HG03442 (cell line): ENCODE measurements around the gene OR6B1.

ENCODE experiments used
- ATAC-seq: cut with Tn5 transposase; IDR thresholded peaks from one replicate; pipeline ENCODE4 v1.9.1; 2021; ENCODE audit warnings: mild to moderate bottlenecking, moderate library complexity; ENCODE audit not compliant: unreplicated experiment

The OR6B1 gene

GRCh38 chr7:144000020-144000419 is at the start of gene OR6B1:
Gene OR6B1 (plus strand): TSS chr7:144000320. CDS start chr7:144003997, 3,677 bp downstream.
- no peak for ATAC-seq

DNA sequence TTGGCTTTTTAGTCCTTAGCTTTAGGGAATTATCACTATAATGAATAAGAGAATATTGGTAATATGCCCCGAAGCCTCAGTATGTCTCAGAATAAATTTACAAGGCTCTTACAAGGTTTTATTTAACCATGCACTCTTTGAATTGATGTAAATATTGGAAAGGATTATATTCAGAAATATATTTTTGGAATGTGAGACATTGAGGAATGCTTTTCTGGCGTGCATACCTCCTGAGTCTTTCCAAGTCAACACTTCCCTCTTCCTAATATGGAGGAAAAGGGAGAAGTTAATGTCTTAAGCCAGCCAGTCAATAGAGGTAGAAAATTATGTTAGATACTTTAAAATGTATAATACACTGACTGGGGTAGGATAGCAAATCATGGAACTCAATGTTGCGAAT is 46.7 kb upstream of the OR6B1 start:
- no peak for ATAC-seq

GRCh38 chr7:143954135-143954534 is 46.0 kb upstream of the OR6B1 start:
- ATAC-seq, result no peak

DNA sequence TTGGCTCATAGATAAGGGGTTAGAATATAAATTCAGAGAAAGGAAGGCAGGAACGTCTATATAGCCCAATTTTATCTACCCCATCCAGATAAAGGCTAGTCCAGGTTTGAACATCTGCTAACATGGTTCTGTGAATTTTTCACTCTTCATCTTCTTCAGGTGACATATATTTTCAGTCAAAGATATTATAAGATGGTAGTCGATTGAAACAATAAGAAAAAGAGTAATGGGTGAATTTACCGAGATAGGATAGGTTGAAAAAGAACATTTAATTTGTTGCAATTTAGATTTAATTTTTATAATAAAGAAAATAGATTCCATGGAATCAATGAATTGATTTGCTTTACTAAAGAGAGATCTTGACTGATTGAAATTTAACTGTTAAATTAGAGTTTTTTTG is 45.6 kb upstream of the OR6B1 start, which contains the start of gene OR2F1:
Gene OR2F1 (plus strand): TSS at position 301 of the 400 bp plus-strand sequence. CDS start 5,127 bp downstream, outside the sequence.
- ATAC-seq, result no peak

- ATAC-seq, result no peak
Measured at GRCh38 chr7:143958781-143959180, 41.3 kb upstream of the OR6B1 start.

DNA sequence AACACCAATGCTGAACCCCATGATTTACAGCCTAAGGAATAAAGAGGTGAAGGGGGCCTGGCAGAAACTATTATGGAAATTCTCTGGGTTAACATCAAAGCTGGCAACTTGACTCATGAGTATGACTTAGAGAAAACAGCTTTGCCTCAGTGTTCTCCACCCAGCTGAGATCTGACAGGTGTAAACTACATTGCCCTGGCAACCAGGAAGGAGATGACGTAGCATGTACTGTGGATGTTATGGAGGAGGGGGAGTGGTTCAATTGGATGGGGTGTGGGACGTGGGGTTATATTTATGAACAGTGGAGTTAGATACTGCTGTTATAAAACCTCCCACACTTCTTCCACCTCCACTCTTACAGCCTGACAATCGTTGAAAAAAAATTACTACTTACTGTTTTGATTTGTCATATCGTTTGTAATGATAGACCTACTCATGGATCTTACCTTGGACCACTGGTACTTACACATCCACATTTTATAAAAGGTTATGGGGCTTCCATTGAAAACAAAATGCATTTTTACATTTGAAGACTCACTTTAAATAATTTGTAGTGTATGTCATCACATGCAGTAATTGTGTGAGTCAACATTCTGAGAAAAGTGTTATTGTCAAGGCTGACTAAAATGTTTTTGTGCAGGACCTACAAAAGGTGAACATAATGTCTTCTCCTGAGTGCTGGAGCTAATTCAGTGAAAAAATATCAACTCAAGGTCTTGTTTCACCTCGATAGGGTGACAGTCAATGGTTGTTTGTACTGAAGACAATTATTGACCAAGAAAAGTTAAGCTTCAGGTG is 39.1 kb upstream of the OR6B1 start:
- no peak for ATAC-seq

DNA sequence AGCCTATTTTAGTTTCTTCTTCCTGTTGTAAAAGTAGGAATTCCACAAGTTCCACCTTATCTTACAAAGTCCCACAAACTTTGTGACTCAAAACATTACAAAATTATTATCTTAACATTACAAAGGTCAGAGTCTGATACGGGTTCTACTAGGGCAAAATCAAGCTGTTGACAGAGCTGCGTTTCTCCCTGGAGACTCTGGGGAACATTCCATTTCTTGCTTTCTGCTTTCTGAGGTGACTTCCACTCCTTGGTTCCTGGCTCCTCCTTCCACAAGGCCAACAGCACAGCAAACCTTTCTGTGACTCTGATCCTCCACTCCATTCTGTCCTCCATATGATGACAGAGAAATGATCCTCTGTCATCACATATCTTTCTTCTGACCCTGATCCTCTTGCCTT is 34.8 kb upstream of the OR6B1 start:
- ATAC-seq, result no peak

GRCh38 chr7:143967398-143967797 is 32.7 kb upstream of the OR6B1 start:
- no peak for ATAC-seq

DNA sequence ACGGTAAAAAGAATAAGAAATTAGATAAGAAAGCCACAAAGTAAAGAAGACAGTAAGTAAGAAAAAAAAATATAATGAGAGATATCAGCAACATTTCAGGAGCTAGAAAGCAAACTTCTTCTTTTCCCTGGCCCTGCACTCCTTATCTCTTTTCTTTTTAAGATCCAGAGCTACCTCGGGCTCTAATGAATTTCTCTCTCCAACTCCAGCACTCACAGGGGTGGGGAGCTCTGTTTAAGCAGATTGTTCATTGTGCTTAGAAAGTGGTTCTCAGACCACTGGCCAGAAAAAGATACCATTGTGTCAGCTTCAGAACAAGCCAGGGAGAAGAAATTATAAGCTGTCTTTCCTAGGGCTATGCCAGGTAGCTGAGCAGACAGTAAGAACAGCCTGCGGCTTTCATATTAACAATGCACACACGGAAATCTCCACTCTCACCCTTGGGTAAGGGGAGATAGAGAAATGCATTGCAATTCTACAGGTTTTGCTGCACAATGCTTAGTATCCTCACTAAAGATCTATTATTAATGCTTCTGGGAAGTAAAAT is 26.2 kb upstream of the OR6B1 start:
- ATAC-seq, result no peak

- ATAC-seq, result no peak
Measured at GRCh38 chr7:143974459-143974858, 25.7 kb upstream of the OR6B1 start.

DNA sequence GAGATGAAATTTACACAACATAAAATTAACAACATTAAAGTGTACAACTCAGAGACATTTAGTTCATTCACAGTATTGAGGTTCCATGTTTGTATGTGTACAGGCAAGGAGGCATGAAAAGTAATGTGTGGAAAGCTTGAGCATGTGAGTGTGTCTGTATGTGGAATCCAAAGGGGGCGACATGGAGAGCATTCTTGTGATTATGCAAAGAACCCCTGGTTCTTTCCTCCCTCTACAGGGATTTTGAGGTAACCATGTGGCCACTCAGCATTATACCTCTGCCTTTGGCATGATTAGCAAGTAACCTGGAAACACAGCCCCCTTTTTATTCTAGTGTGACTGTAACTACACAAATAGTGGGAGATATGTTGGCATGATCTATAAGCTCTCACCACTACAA is 24.5 kb upstream of the OR6B1 start:
- no peak for ATAC-seq

DNA sequence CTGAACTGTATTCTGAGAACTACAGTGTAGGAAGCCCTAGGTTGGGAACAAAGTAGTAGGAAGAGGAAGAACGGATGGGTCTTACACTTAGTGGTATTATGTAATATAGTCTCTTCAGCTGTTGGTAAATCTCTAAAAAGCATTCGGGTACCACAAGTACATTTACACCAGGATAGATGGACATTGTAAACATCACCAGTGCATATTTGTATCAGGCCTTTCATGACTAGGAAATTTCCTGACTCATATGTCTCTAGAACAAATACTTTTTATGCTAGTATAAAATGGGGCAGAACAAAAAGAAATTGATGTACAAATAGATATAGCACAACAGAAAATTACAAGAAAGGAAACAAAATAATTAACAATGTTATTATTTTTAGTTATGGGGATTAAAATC is 21.5 kb upstream of the OR6B1 start:
- ATAC-seq, result no peak

GRCh38 chr7:143979359-143979758 is 20.8 kb upstream of the OR6B1 start:
- ATAC-seq, result no peak

GRCh38 chr7:143979998-143980397 is 20.1 kb upstream of the OR6B1 start:
- ATAC-seq, result no peak

- no peak for ATAC-seq
Measured at GRCh38 chr7:143980746-143981510, 19.2 kb upstream of the OR6B1 start.

GRCh38 chr7:143983960-143984359 is 16.2 kb upstream of the OR6B1 start:
- ATAC-seq, result no peak

GRCh38 chr7:143987513-143987912 is 12.6 kb upstream of the OR6B1 start:
- ATAC-seq, result peak; percentile 77

GRCh38 chr7:143988976-143989745 is 11.0 kb upstream of the OR6B1 start:
- ATAC-seq, result no peak

- no peak for ATAC-seq
Measured at GRCh38 chr7:143992670-143993069, 7.5 kb upstream of the OR6B1 start.

DNA sequence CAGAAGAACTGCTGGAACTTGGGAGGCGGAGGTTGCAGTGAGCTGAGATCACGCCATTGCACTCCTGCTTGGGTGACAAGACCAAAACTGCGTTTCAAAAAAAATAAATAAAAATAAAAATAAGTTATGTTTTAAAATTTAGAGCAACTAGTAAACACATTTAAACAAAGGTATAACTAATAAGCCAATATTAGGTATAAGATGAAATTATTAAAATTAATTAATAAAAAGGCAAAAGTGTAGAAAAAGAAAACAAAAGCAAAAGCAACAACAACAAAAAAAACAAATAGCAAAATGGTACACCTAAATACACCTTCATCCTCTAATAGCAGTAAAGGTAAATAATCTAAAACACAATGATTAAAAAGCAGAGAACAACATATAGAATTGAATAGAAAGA is 6.2 kb upstream of the OR6B1 start:
- no peak for ATAC-seq

DNA sequence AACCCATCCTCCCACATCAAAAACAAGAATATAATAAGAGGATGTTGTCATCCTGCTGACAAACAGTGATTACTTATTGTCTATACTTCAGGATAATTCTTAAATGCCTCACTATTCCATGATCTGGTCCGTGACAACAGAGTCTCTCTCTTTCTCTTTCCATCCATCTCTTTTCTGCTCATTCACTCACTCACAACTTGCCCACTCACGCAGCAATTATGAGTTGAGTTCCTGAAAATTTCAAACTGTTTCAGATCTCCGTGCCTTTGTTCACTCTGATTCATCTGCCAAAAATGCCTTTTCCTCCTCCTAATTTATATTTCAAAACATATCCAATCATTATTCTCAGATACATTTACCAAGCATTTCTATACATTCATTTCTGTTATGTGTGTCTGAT is 1.4 kb downstream of the OR6B1 start:
- ATAC-seq, result no peak
